Measurements from ENCODE around the gene UNC13C.

UNC13C gene

GRCh38 chr15:54576298-54576935, 598.2 kb downstream of the UNC13C start:
- Histone ChIP-seq H3K4me3 (ENCODE audit: low read length) (no peak overlapping the region), H3K27me3 (ENCODE audit: control insufficient read depth, insufficient read depth, low read length) (no peaks in the 10 kb centered on the region), H3K4me2 (ENCODE audit: low read length) (no peak overlapping the region)

GRCh38 chr15:54577476-54578250, 599.4 kb downstream of the UNC13C start:
- no peak overlapping the region for H3K4me3 ChIP-seq (ENCODE audit: low read length)
- H3K9ac ChIP-seq (ENCODE audit: low read depth, low read length): no peak overlapping the region
- H3K4me2 ChIP-seq (ENCODE audit: low read length): no peak overlapping the region
- H3K4me1 ChIP-seq (ENCODE audit: control insufficient read depth, insufficient read depth, low read length): no peaks in the 10 kb centered on the region
- H3K36me3 ChIP-seq (ENCODE audit: insufficient read depth, low read length): no peaks in the 10 kb centered on the region
- peaks cover 3% of the 10 kb centered on the region for H3K9me3 ChIP-seq (replicated peaks; ENCODE audit: low read length)
- H3K27me3 ChIP-seq (ENCODE audit: control insufficient read depth, insufficient read depth, low read length): no peaks in the 10 kb centered on the region

More at GRCh38 chr15:54576298-54576935, 598.2 kb downstream of the UNC13C start:
- no peak overlapping the region for H3K9ac ChIP-seq (ENCODE audit: low read depth, low read length)
- H3K9me3 ChIP-seq (replicated peaks; ENCODE audit: low read length): peaks cover 3% of the 10 kb centered on the region
- no peaks in the 10 kb centered on the region for H3K36me3 ChIP-seq (ENCODE audit: insufficient read depth, low read length)
- H3K4me1 ChIP-seq (ENCODE audit: control insufficient read depth, insufficient read depth, low read length): no peaks in the 10 kb centered on the region

- H3K27me3 ChIP-seq (ENCODE audit: control insufficient read depth, insufficient read depth, low read length): no peaks in the 10 kb centered on the region
- H3K9me3 ChIP-seq (replicated peaks; ENCODE audit: low read length): peaks cover 3% of the 10 kb centered on the region
These were observed 601.6 kb downstream of the UNC13C start for GRCh38 chr15:54579855-54580254.

GRCh38 chr15:54580643-54581042, 602.4 kb downstream of the UNC13C start:
- Histone ChIP-seq H3K4me3 (ENCODE audit: low read length) (no peak overlapping the region), H3K36me3 (ENCODE audit: insufficient read depth, low read length) (no peaks in the 10 kb centered on the region), H3K9ac (ENCODE audit: low read depth, low read length) (no peak overlapping the region), H3K4me2 (ENCODE audit: low read length) (no peak overlapping the region), H3K27me3 (ENCODE audit: control insufficient read depth, insufficient read depth, low read length) (no peaks in the 10 kb centered on the region), H3K4me1 (ENCODE audit: control insufficient read depth, insufficient read depth, low read length) (no peaks in the 10 kb centered on the region), H3K9me3 (replicated peaks; ENCODE audit: low read length) (peaks cover 3% of the 10 kb centered on the region)

More at GRCh38 chr15:54579855-54580254, 601.6 kb downstream of the UNC13C start:
- Histone ChIP-seq H3K4me2 (ENCODE audit: low read length) (no peak overlapping the region), H3K9ac (ENCODE audit: low read depth, low read length) (no peak overlapping the region), H3K4me1 (ENCODE audit: control insufficient read depth, insufficient read depth, low read length) (no peaks in the 10 kb centered on the region), H3K36me3 (ENCODE audit: insufficient read depth, low read length) (no peaks in the 10 kb centered on the region), H3K4me3 (ENCODE audit: low read length) (no peak overlapping the region)

GRCh38 chr15:54582863-54583643, 604.8 kb downstream of the UNC13C start:
- H3K36me3 ChIP-seq (ENCODE audit: insufficient read depth, low read length): no peaks in the 10 kb centered on the region
- no peaks in the 10 kb centered on the region for H3K27me3 ChIP-seq (ENCODE audit: control insufficient read depth, insufficient read depth, low read length)
- H3K4me2 ChIP-seq (ENCODE audit: low read length): no peak overlapping the region
- H3K9ac ChIP-seq (ENCODE audit: low read depth, low read length): no peak overlapping the region
- H3K4me1 ChIP-seq (ENCODE audit: control insufficient read depth, insufficient read depth, low read length): no peaks in the 10 kb centered on the region
- H3K9me3 ChIP-seq (replicated peaks; ENCODE audit: low read length): no peaks in the 10 kb centered on the region
- no peak overlapping the region for H3K4me3 ChIP-seq (ENCODE audit: low read length)

GRCh38 chr15:54585063-54585462, 606.8 kb downstream of the UNC13C start:
- no peak overlapping the region for H3K4me3 ChIP-seq (ENCODE audit: low read length)
- H3K4me2 ChIP-seq (ENCODE audit: low read length): no peak overlapping the region
- H3K4me1 ChIP-seq (ENCODE audit: control insufficient read depth, insufficient read depth, low read length): no peaks in the 10 kb centered on the region
- no peaks in the 10 kb centered on the region for H3K27me3 ChIP-seq (ENCODE audit: control insufficient read depth, insufficient read depth, low read length)
- H3K36me3 ChIP-seq (ENCODE audit: insufficient read depth, low read length): no peaks in the 10 kb centered on the region
- no peaks in the 10 kb centered on the region for H3K9me3 ChIP-seq (replicated peaks; ENCODE audit: low read length)
- no peak overlapping the region for H3K9ac ChIP-seq (ENCODE audit: low read depth, low read length)

- Histone ChIP-seq H3K4me2 (ENCODE audit: low read length) (no peak overlapping the region), H3K4me3 (ENCODE audit: low read length) (no peak overlapping the region), H3K36me3 (ENCODE audit: insufficient read depth, low read length) (no peaks in the 10 kb centered on the region), H3K9me3 (replicated peaks; ENCODE audit: low read length) (peaks cover 6% of the 10 kb centered on the region), H3K27me3 (ENCODE audit: control insufficient read depth, insufficient read depth, low read length) (no peaks in the 10 kb centered on the region), H3K9ac (ENCODE audit: low read depth, low read length) (no peak overlapping the region), H3K4me1 (ENCODE audit: control insufficient read depth, insufficient read depth, low read length) (no peaks in the 10 kb centered on the region)
These were observed 615.9 kb downstream of the UNC13C start for GRCh38 chr15:54594115-54594514.

GRCh38 chr15:54599386-54599785, 621.1 kb downstream of the UNC13C start:
- Histone ChIP-seq H3K4me3 (ENCODE audit: low read length) (no peak overlapping the region), H3K9ac (ENCODE audit: low read depth, low read length) (no peak overlapping the region), H3K4me1 (ENCODE audit: control insufficient read depth, insufficient read depth, low read length) (no peaks in the 10 kb centered on the region), H3K36me3 (ENCODE audit: insufficient read depth, low read length) (no peaks in the 10 kb centered on the region), H3K27me3 (ENCODE audit: control insufficient read depth, insufficient read depth, low read length) (no peaks in the 10 kb centered on the region), H3K4me2 (ENCODE audit: low read length) (no peak overlapping the region), H3K9me3 (replicated peaks; ENCODE audit: low read length) (peaks cover 12% of the 10 kb centered on the region)

- Histone ChIP-seq H3K9me3 (replicated peaks; ENCODE audit: low read length) (peaks cover 6% of the 10 kb centered on the region), H3K4me2 (ENCODE audit: low read length) (no peak overlapping the region), H3K36me3 (ENCODE audit: insufficient read depth, low read length) (no peaks in the 10 kb centered on the region), H3K4me1 (ENCODE audit: control insufficient read depth, insufficient read depth, low read length) (no peaks in the 10 kb centered on the region), H3K9ac (ENCODE audit: low read depth, low read length) (no peak overlapping the region), H3K4me3 (ENCODE audit: low read length) (no peak overlapping the region), H3K27me3 (ENCODE audit: control insufficient read depth, insufficient read depth, low read length) (no peaks in the 10 kb centered on the region)
These were observed 626.8 kb downstream of the UNC13C start for GRCh38 chr15:54605043-54605442.

- H3K4me3 ChIP-seq (ENCODE audit: low read length): no peak overlapping the region
- H3K9me3 ChIP-seq (replicated peaks; ENCODE audit: low read length): peaks cover 6% of the 10 kb centered on the region
- H3K4me1 ChIP-seq (ENCODE audit: control insufficient read depth, insufficient read depth, low read length): no peaks in the 10 kb centered on the region
- no peaks in the 10 kb centered on the region for H3K27me3 ChIP-seq (ENCODE audit: control insufficient read depth, insufficient read depth, low read length)
- H3K4me2 ChIP-seq (ENCODE audit: low read length): no peak overlapping the region
- H3K9ac ChIP-seq (ENCODE audit: low read depth, low read length): no peak overlapping the region
- H3K36me3 ChIP-seq (ENCODE audit: insufficient read depth, low read length): no peaks in the 10 kb centered on the region
These were observed 627.3 kb downstream of the UNC13C start for GRCh38 chr15:54605556-54605955.

Measured in skeletal muscle satellite cell (primary cell).